HepG2 (cell line): ENCODE measurements around the gene SAMD10. TPM values are rescaled to one million over a fixed set of nuclear protein-coding genes. Genes with fewer than 3 reads are reported as not detected.

Experiments
- ATF1 ChIP-seq: IDR thresholded peaks from 2 replicates; pipeline ENCODE4 v1.6.1; 2016; ENCODE audit warnings: mild to moderate bottlenecking, control low read depth
- CENPT ChIP-seq: sonication (generic); formaldehyde crosslinking; IDR thresholded peaks from 2 replicates; pipeline ENCODE4 v1.8.0; 2022; ENCODE audit warnings: low read depth, mild to moderate bottlenecking, moderate library complexity, missing genetic modification reagents
- CREB1 ChIP-seq, 2 experiments: fragments of 450-650 bp in 1 of 2; IDR thresholded peaks; 2 replicates each; pipeline ENCODE4 v1.6.1; 2016 to 2017; ENCODE audit warnings: control low read depth in 1 of 2, mild to moderate bottlenecking in 1 of 2, missing compliant biosample characterization in 1 of 2, missing genetic modification characterization in 1 of 2
- FOXP4 ChIP-seq: sonication (generic); formaldehyde crosslinking; IDR thresholded peaks from 2 replicates; pipeline ENCODE4 v1.4.0; 2020; ENCODE audit warnings: missing genetic modification reagents
- GTF2F1 ChIP-seq: fragments of 150-350 bp; IDR thresholded peaks from 2 replicates; pipeline ENCODE4 v1.6.1; 2014; ENCODE audit warnings: low read length
- PRPF4 ChIP-seq: fragments of 200-400 bp; formaldehyde crosslinking; IDR thresholded peaks from 2 replicates; pipeline ENCODE4 v1.6.1; 2016; ENCODE audit warnings: low read length, low read depth; ENCODE audit not compliant: poor library complexity, severe bottlenecking
- SCMH1 ChIP-seq: sonication (generic); formaldehyde crosslinking; IDR thresholded peaks from 2 replicates; pipeline ENCODE4 v1.9.0; 2021; ENCODE audit warnings: missing genetic modification reagents, mild to moderate bottlenecking, borderline replicate concordance
- SIN3B ChIP-seq: fragments of 150-350 bp; IDR thresholded peaks from 2 replicates; pipeline ENCODE4 v1.6.1; 2014; ENCODE audit warnings: low read length
- SOX6 ChIP-seq, 2 experiments: fragments of 450-650 bp in 1 of 2; sonication (generic) in 1 of 2; formaldehyde crosslinking in 1 of 2; IDR thresholded peaks; 2 replicates each; pipeline versions ENCODE4 v1.4.0 to v1.6.1; 2017 to 2020; ENCODE audit warnings: antibody characterized with exemption in 1 of 2, mild to moderate bottlenecking in 1 of 2, missing genetic modification reagents in 1 of 2
- SRSF9 ChIP-seq: fragments of 200-400 bp; formaldehyde crosslinking; IDR thresholded peaks from 2 replicates; pipeline ENCODE4 v1.6.1; 2018; ENCODE audit warnings: borderline replicate concordance, mild to moderate bottlenecking, low read depth, low read length; ENCODE audit not compliant: insufficient read depth, poor library complexity, severe bottlenecking
- TBX2 ChIP-seq: sonication (generic); formaldehyde crosslinking; IDR thresholded peaks from 2 replicates; pipeline ENCODE4 v1.5.0; 2020; ENCODE audit warnings: missing genetic modification reagents, mild to moderate bottlenecking, borderline replicate concordance
- TFE3 ChIP-seq: IDR thresholded peaks from 2 replicates; pipeline ENCODE4 v1.6.1; 2016
- TSC22D2 ChIP-seq: sonication (generic); formaldehyde crosslinking; IDR thresholded peaks from 2 replicates; pipeline ENCODE4 v1.5.1; 2020; ENCODE audit warnings: missing genetic modification reagents, mild to moderate bottlenecking, borderline replicate concordance
- UBTF ChIP-seq: sonication (generic); formaldehyde crosslinking; IDR thresholded peaks from 2 replicates; pipeline ENCODE4 v1.4.0; 2020; ENCODE audit warnings: mild to moderate bottlenecking, missing genetic modification reagents
- ZFP82 ChIP-seq: sonication (generic); formaldehyde crosslinking; IDR thresholded peaks from 2 replicates; pipeline ENCODE4 v1.5.1; 2020; ENCODE audit warnings: mild to moderate bottlenecking, missing genetic modification reagents, borderline replicate concordance
- ZNF296 ChIP-seq: sonication (generic); formaldehyde crosslinking; conservative IDR thresholded peaks from 2 replicates; pipeline ENCODE4 v1.5.0; 2020; ENCODE audit warnings: mild to moderate bottlenecking, missing genetic modification reagents
- ZNF3 ChIP-seq: IDR thresholded peaks from 2 replicates; pipeline ENCODE4 v1.7.0; 2017; ENCODE audit warnings: inconsistent platforms
- ZNF446 ChIP-seq: sonication (generic); formaldehyde crosslinking; IDR thresholded peaks from 2 replicates; pipeline ENCODE4 v1.5.0; 2020; ENCODE audit warnings: mild to moderate bottlenecking, missing genetic modification reagents
- ZNF543 ChIP-seq: sonication (generic); formaldehyde crosslinking; IDR thresholded peaks from 2 replicates; pipeline ENCODE4 v1.4.0; 2020; ENCODE audit warnings: mild to moderate bottlenecking, missing genetic modification reagents
- ZNF629 ChIP-seq: sonication (generic); formaldehyde crosslinking; conservative IDR thresholded peaks from 2 replicates; pipeline ENCODE4 v1.5.0; 2020; ENCODE audit warnings: missing genetic modification reagents
- ZNF720 ChIP-seq: sonication (generic); formaldehyde crosslinking; IDR thresholded peaks from 2 replicates; pipeline ENCODE4 v1.4.0; 2020; ENCODE audit warnings: missing genetic modification reagents
- ZSCAN30 ChIP-seq: sonication (generic); formaldehyde crosslinking; IDR thresholded peaks from 2 replicates; pipeline ENCODE4 v1.5.0; 2020; ENCODE audit warnings: mild to moderate bottlenecking, missing genetic modification reagents
- polyA plus RNA-seq, 8 experiments: library from polyadenylated mRNA; depleted of rRNA in 3 of 8; stranded (reverse) in 7 of 8; unstranded in 1 of 8; fragments of >200 nt; fragmentation: Illumina TruSeq in 4 of 8; extraction: Trizol in 4 of 8; gene quantifications; 2 replicates each; pipeline versions ENCODE4 v1.2.1 to v1.2.3, GENCODE V29; 2011 to 2016; ENCODE audit warnings: low read depth in 4 of 8, missing spikeins in 1 of 8, mixed read lengths in 1 of 8; ENCODE audit not compliant: insufficient read depth in 1 of 8
- total RNA-seq, 5 experiments: library from RNA; depleted of rRNA; stranded (reverse); fragments of >200 nt; fragmentation: Illumina TruSeq; extraction: Trizol; gene quantifications; 2 replicates each; pipeline ENCODE4 v1.2.3, GENCODE V29; 2016; ENCODE audit warnings: low read depth in 1 of 5
- TF ChIP-seq, protein P1 (sequence below): IDR thresholded peaks from 2 replicates; pipeline ENCODE4 v1.6.1; 2016; ENCODE audit warnings: low read depth, borderline replicate concordance

SAMD10 gene
- total and polyA plus RNA-seq, 2 of the 13 experiments (the other 11 are each of a cell fraction or from before 2014, with no cell fraction given): 6.1 to 11.0 TPM

DNA sequence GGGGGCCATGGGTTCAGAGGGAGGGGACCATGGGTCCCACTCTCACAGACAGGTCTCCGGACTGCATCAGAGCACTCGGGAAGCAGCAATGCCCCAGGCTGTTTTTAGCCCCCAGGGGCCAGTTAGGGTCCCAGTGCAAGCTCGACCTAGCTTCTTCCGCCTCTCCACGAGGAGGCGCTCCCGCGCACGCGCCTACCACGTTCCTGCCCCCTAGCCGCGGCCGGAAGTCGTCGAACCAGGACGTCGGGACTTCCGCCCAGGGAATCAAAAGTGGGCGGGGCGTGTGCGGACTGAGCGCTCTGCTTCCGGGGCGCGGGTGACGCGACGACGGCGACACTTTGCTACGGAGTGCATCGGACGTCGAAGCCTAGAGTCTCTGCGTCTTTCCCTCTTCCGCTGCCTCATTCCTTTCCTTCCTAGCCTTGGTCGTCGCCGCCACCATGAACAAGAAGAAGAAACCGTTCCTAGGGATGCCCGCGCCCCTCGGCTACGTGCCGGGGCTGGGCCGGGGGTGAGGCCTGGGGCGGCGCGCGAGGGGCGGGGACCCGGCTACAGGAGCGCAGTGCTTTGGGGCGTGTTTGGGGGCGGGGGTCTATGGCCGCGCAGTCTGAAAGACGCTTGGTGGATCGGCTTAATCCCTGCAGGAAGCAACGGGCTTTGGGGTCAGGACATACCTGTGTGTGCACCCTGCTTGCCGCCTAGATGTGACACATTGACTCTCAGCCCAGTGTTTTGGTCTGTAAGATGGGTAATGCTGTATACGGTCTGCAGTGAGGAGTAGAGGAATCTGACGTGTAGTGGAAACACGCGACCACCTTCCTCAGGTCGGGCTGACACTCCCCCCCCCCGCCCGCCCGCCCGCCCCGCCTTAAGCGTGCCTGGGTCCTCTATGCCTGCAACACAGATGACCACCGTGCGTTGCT, 1.6 kb upstream of the SAMD10 start, which contains the start of gene PRPF6 (continued):
- TF ChIP-seq, protein P1, sequence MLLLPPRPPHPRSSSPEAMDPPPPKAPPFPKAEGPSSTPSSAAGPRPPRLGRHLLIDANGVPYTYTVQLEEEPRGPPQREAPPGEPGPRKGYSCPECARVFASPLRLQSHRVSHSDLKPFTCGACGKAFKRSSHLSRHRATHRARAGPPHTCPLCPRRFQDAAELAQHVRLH (CRISPR knock-in tag): peak; percentile 99
- TF ChIP-seq UBTF (CRISPR knock-in tag) (peak; percentile 84), ZNF543 (peak; percentile 97), SCMH1 (CRISPR knock-in tag) (no peak), PRPF4 (no peak), TSC22D2 (CRISPR knock-in tag) (peak; percentile 85), SOX6 (IDR thresholded peaks at IDR 0.05) (no peak), SOX6 (CRISPR knock-in tag; IDR thresholded peaks at IDR 0.05) (peak; percentile 91), ZSCAN30 (CRISPR knock-in tag) (peak; percentile 53; the same call in 1 of the 2 replicates), ZNF3 (CRISPR knock-in tag) (0 out of 2 replicates have a peak, but pooled peaks have one; percentile 55), ZNF296 (CRISPR knock-in tag) (peak; percentile 91), TFE3 (CRISPR knock-in tag) (peak; percentile 93), ATF1 (peak; percentile 99), ZNF446 (CRISPR knock-in tag) (peak; percentile 97), CREB1 (IDR thresholded peaks at IDR 0.05) (peak; percentile 98), CREB1 (CRISPR knock-in tag; IDR thresholded peaks at IDR 0.05) (peak; percentile 99), ZNF720 (CRISPR knock-in tag) (peak; percentile 84; the same call in 1 of the 2 replicates), FOXP4 (CRISPR knock-in tag) (peak; percentile 77), ZNF629 (CRISPR knock-in tag) (0 out of 2 replicates have a peak, but pooled peaks have one; percentile 29), TBX2 (CRISPR knock-in tag) (peak; percentile 99), GTF2F1 (no peak), SRSF9 (no peak), CENPT (CRISPR knock-in tag) (no peak; the same call in 1 of the 2 replicates), SIN3B (peak; percentile 92), ZFP82 (CRISPR knock-in tag) (peak; percentile 98)
